ENCODE measurements around the gene MGLL. TPM values are rescaled to one million over a fixed set of nuclear protein-coding genes. Genes with fewer than 3 reads are reported as not detected.

The MGLL gene
- total and polyA plus RNA-seq, 7 donors = 24.7 to 220 (median 46.8) TPM

- no peak for TF ChIP-seq POLR2AphosphoS5 (IDR thresholded peaks at IDR 0.05)
- no peak for TF ChIP-seq EP300 (IDR thresholded peaks at IDR 0.05)
- no peak for DNase-seq
- WGBS, 2 donors = 66 to 91% methylated on average over 2 of the region's 2 CpGs
These were observed 11.1 kb upstream of the MGLL start for GRCh38 chr3:127833281-127834032.

GRCh38 chr3:127831723-127832172 is 9.4 kb upstream of the MGLL start:
- Histone ChIP-seq H3K4me1 (no peaks in the 10 kb centered on the region), H3K27ac (no peak overlapping the region), H3K9me3 (peaks cover 0 to 3% (median 0%) of the 10 kb centered on the region in 4 donors), H3K27me3 (no peaks in the 10 kb centered on the region), H3K36me3 (no peaks in the 10 kb centered on the region), H3K4me3 (no peak overlapping the region)
- DNase-seq = no peak
- intact Hi-C loops (cut with DNase I) = no loop called here
- WGBS, 2 donors = 36 to 50% methylated on average over 4 of the region's 4 CpGs
- peak in 3 of 4 experiments; percentile 42 to 71 (median 67) for TF ChIP-seq CTCF (IDR thresholded peaks at IDR 0.05)
- TF ChIP-seq POLR2A (IDR thresholded peaks at IDR 0.05) = no peak
- peak in 1 of 4 donors; percentile 17 for TF ChIP-seq POLR2AphosphoS5 (IDR thresholded peaks at IDR 0.05)

More at GRCh38 chr3:127833281-127834032, 11.1 kb upstream of the MGLL start:
- no peaks in the 10 kb centered on the region for H3K36me3 ChIP-seq
- H3K27ac ChIP-seq = no peak overlapping the region
- H3K4me1 ChIP-seq = no peaks in the 10 kb centered on the region
- no peak overlapping the region for H3K4me3 ChIP-seq
- intact Hi-C loops (cut with DNase I) = loop anchor here (1.0 kb wide), 1 partner anchor 181 kb away; no protein-coding TSS in a partner anchor
- peaks cover 0 to 3% (median 0%) of the 10 kb centered on the region in 4 donors for H3K9me3 ChIP-seq
- H3K27me3 ChIP-seq = no peaks in the 10 kb centered on the region

- no peaks in the 10 kb centered on the region for H3K27me3 ChIP-seq
- intact Hi-C loops (cut with DNase I) = no loop called here
- peaks cover 0 to 3% (median 0%) of the 10 kb centered on the region in 4 donors for H3K9me3 ChIP-seq
- H3K4me3 ChIP-seq = no peak overlapping the region
- no peak for DNase-seq
- TF ChIP-seq EP300 (IDR thresholded peaks at IDR 0.05) (no peak), CTCF (IDR thresholded peaks at IDR 0.05) (no peak), POLR2A (IDR thresholded peaks at IDR 0.05) (no peak), POLR2AphosphoS5 (IDR thresholded peaks at IDR 0.05) (no peak)
- no peaks in the 10 kb centered on the region for H3K36me3 ChIP-seq
- H3K4me1 ChIP-seq = no peaks in the 10 kb centered on the region
- WGBS, 2 donors = 0 to 92% methylated on average over 1 of the region's 1 CpG
- H3K27ac ChIP-seq = no peak overlapping the region
These were observed 7.2 kb upstream of the MGLL start for GRCh38 chr3:127829537-127829936.

- intact Hi-C loops (cut with DNase I) = loop anchor here (1.0 kb wide), 1 partner anchor 177 kb away; no protein-coding TSS in a partner anchor
- H3K27ac ChIP-seq = no peak overlapping the region
- H3K9me3 ChIP-seq = peaks cover 0 to 3% (median 0%) of the 10 kb centered on the region in 4 donors
- 91 to 97% methylated on average over 2 of the region's 2 CpGs for WGBS, 2 donors
- no peaks in the 10 kb centered on the region for H3K27me3 ChIP-seq
- no peak for DNase-seq
- H3K4me3 ChIP-seq = no peak overlapping the region
- H3K4me1 ChIP-seq = peaks cover 0 to 5% (median 0%) of the 10 kb centered on the region in 4 donors
- TF ChIP-seq CTCF (IDR thresholded peaks at IDR 0.05) (no peak), EP300 (IDR thresholded peaks at IDR 0.05) (no peak), POLR2A (IDR thresholded peaks at IDR 0.05) (no peak), POLR2AphosphoS5 (IDR thresholded peaks at IDR 0.05) (no peak)
- no peaks in the 10 kb centered on the region for H3K36me3 ChIP-seq
These were observed 5.5 kb upstream of the MGLL start for GRCh38 chr3:127827808-127828207.

- WGBS, 2 donors = 83 to 93% methylated on average over 3 of the region's 3 CpGs
- DNase-seq = no peak
- peaks cover 0 to 3% (median 0%) of the 10 kb centered on the region in 4 donors for H3K9me3 ChIP-seq
- no peak overlapping the region for H3K27ac ChIP-seq
- TF ChIP-seq EP300 (IDR thresholded peaks at IDR 0.05) (no peak), POLR2AphosphoS5 (IDR thresholded peaks at IDR 0.05) (no peak), POLR2A (IDR thresholded peaks at IDR 0.05) (no peak), CTCF (IDR thresholded peaks at IDR 0.05) (no peak)
- no peaks in the 10 kb centered on the region for H3K27me3 ChIP-seq
- no peaks in the 10 kb centered on the region for H3K36me3 ChIP-seq
- H3K4me3 ChIP-seq = no peak overlapping the region
- peaks cover 0 to 19% (median 15%) of the 10 kb centered on the region in 4 donors for H3K4me1 ChIP-seq
- intact Hi-C loops (cut with DNase I) = loop anchor here (2.0 kb wide), 1 partner anchor 251 kb away; no protein-coding TSS in a partner anchor
These were observed 3.4 kb upstream of the MGLL start for GRCh38 chr3:127825756-127826155.
